Esophagus muscularis mucosa (tissue), 4 donors: Measurements from ENCODE around the gene CRY2. TPM values are rescaled to one million over a fixed set of nuclear protein-coding genes. Genes with fewer than 3 reads are reported as not detected.
A peak's percentile ranks its signal among the peaks of the same experiment; 100 is the strongest.

ENCODE experiments used
- DNase-seq: peaks from one replicate; pipeline ENCODE4 v3.0.0-alpha.2; 2017; ENCODE audit errors: extremely low spot score
- H3K27ac ChIP-seq, 4 donors: fragments of 200-600 bp; sonication (generic); replicated peaks in 1 of 4; 1 replicate in 3 of 4; 2 replicates in 1 of 4; pipeline ENCODE4 v1.5.1; 2016 to 2019; ENCODE audit warnings: mild to moderate bottlenecking in 1 of 4
- H3K27me3 ChIP-seq, 4 donors: fragments of 200-600 bp; sonication (generic); one replicate each; pipeline versions ENCODE4 v1.5.1 to v1.6.0; 2016 to 2019
- H3K36me3 ChIP-seq, 4 donors: fragments of 200-600 bp; sonication (generic); one replicate each; pipeline ENCODE4 v1.5.1; 2016 to 2019
- H3K4me1 ChIP-seq, 4 donors: fragments of 200-600 bp; sonication (generic); one replicate each; pipeline ENCODE4 v1.5.1; 2016 to 2019
- H3K4me3 ChIP-seq, 4 donors: fragments of 200-600 bp; sonication (generic); 1 replicate in 2 of 4; 2 replicates in 2 of 4; pipeline ENCODE4 v1.5.1; 2016 to 2019; ENCODE audit warnings: mild to moderate bottlenecking in 4 of 4, moderate library complexity in 1 of 4
- H3K9me3 ChIP-seq, 4 donors: fragments of 200-600 bp; sonication (generic); 1 replicate in 3 of 4; 2 replicates in 1 of 4; pipeline ENCODE4 v1.5.1; 2016 to 2019
- EP300 ChIP-seq: sonication (generic); formaldehyde crosslinking; IDR thresholded peaks from one replicate; pipeline ENCODE4 v1.6.1; 2017; ENCODE audit warnings: antibody characterized with exemption
- POLR2A ChIP-seq: fragments of 450-650 bp; IDR thresholded peaks from one replicate; pipeline ENCODE4 v1.6.1; 2017; ENCODE audit warnings: antibody characterized with exemption, moderate library complexity, mild to moderate bottlenecking, low read depth
- POLR2AphosphoS5 ChIP-seq, 2 donors: sonication (generic); formaldehyde crosslinking; IDR thresholded peaks; one replicate each; pipeline ENCODE4 v1.6.1; 2017; ENCODE audit warnings: antibody characterized with exemption in 2 of 2
- WGBS: methylation state at CpG from one replicate; pipeline ENCODE4 v1.1.5; 2018; 5-methylcytosine and 5-hydroxymethylcytosine counted together
- intact Hi-C: fragments of 100-400 bp; cut with DNase I; formaldehyde crosslinking; loops from one replicate; pipeline ENCODE4 v1.15.1; 2023
- total RNA-seq, 4 donors: library from RNA; depleted of rRNA; stranded (reverse); fragments of >200 nt; gene quantifications; one replicate each; pipeline versions ENCODE4 v1.1.0 to v1.2.1, GENCODE V29; 2016
- TF ChIP-seq, protein P1 (sequence below), 3 experiments: fragments of 200-600 bp in 2 of 3; fragments of 450-650 bp in 1 of 3; sonication (generic) in 2 of 3; IDR thresholded peaks; one replicate each; pipeline ENCODE4 v1.5.1; 2017 to 2019; ENCODE audit warnings: antibody characterized with exemption in 3 of 3, mild to moderate bottlenecking in 2 of 3, moderate library complexity in 1 of 3

The CRY2 gene
- total RNA-seq, result 10 to 100 TPM; 32.0 to 57.6 (median 49.7) TPM

DNA sequence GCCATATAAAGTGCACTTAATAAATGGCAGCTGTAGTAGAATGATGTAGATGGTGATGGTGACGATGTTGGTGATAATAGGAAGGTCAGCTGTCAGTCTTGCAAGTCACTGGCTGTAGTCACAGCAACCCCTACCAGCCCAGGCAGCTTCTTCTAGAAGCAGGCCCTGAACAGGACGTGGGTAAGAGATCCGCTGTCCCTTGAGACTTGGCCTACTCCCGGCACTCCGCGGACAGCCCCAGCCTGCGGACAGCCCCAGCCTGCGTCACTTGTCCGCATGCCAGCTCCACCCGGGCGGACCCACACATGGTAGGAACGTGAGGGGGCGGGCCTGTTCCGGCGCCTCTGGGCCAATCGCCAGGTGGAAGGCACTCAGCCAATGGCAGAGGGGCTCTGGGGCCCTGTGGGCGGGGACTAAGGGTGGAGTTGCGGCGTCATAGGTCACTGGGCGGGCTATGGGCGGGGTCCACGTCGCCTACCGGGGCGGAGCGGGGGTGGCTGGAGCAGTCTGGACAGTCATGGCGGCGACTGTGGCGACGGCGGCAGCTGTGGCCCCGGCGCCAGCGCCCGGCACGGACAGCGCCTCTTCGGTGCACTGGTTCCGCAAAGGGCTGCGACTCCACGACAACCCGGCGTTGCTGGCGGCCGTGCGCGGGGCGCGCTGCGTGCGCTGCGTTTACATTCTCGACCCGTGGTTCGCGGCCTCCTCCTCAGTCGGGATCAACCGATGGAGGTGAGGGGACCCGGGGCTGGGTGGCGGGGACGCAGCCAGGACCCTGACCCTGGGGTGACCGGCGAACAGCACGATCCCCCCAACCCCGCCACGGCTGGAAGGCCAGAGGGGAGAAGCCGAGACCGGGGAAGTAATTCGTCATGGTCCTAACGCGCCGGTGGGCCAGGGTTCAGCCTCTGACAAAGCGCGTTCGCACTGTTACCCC is at the start of gene CRY2:
Gene CRY2, plus strand, starts transcription at position 502 of the 937 bp plus-strand sequence. Its CDS starts 16 bp downstream, at position 518.
- DNase-seq, result peak; percentile 100
- no peaks in the 10 kb centered on the region for H3K9me3 ChIP-seq
- no peaks in the 10 kb centered on the region for H3K27me3 ChIP-seq
- TF ChIP-seq EP300 (peak; percentile 32), POLR2AphosphoS5 (IDR thresholded peaks at IDR 0.05) (peak; percentile 95 to 99), POLR2A (peak; percentile 98)
- TF ChIP-seq, protein P1, sequence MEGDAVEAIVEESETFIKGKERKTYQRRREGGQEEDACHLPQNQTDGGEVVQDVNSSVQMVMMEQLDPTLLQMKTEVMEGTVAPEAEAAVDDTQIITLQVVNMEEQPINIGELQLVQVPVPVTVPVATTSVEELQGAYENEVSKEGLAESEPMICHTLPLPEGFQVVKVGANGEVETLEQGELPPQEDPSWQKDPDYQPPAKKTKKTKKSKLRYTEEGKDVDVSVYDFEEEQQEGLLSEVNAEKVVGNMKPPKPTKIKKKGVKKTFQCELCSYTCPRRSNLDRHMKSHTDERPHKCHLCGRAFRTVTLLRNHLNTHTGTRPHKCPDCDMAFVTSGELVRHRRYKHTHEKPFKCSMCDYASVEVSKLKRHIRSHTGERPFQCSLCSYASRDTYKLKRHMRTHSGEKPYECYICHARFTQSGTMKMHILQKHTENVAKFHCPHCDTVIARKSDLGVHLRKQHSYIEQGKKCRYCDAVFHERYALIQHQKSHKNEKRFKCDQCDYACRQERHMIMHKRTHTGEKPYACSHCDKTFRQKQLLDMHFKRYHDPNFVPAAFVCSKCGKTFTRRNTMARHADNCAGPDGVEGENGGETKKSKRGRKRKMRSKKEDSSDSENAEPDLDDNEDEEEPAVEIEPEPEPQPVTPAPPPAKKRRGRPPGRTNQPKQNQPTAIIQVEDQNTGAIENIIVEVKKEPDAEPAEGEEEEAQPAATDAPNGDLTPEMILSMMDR (IDR thresholded peaks at IDR 0.05), result no peak
- intact Hi-C loops, result no loop called here
- 4% methylated on average over 32 of the region's 75 CpGs for WGBS
- H3K27ac ChIP-seq, result peak within 1 kb of the TSS; percentile 98 to 99 (median 99)
- H3K4me3 ChIP-seq, result peak within 1 kb of the TSS; percentile 86 to 98 (median 88)
- H3K36me3 ChIP-seq, result peaks cover 0 to 5% (median 0%) of the 10 kb centered on the region in 4 donors
- peaks cover 53 to 68% (median 59%) of the 10 kb centered on the region in 4 donors for H3K4me1 ChIP-seq

DNA sequence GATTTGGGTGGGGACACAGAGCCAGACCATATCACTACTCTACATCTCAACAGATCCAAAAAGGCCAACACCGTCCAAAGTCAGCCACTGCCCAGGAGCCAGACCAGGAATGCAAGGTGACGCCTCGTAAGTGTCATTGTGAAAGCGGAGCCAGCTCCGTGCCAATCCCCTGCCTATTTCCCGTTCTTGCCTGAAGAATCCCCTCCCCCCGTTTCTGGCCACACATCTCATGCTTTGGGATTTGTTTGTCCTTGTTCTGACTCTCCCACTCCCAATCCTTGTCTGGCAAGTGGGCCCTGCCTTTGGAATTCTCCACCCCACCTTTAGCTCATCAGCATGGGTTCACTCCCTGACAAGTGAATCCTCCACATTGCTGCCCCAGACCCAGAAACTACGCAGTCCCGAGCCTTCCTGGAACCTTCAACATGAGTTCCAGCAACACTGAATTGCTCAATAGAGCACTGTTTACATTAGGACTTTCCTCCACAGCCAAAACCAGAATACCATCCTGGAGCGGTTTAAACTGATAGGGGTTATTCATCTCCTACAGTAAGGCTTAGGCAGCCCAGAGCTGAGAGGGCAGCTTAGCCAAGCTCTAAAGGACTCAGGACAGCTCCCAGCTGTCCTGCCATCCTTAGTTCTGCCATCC is 48.4 kb upstream of the CRY2 start:
- 89% methylated on average over 10 of the region's 10 CpGs for WGBS
- H3K36me3 ChIP-seq, result no peaks in the 10 kb centered on the region
- no peaks in the 10 kb centered on the region for H3K9me3 ChIP-seq
- no peak for DNase-seq
- no peaks in the 10 kb centered on the region for H3K27me3 ChIP-seq
- TF ChIP-seq, protein P1 (IDR thresholded peaks at IDR 0.05), result no peak
- TF ChIP-seq POLR2AphosphoS5 (IDR thresholded peaks at IDR 0.05) (no peak), POLR2A (no peak), EP300 (no peak)
- H3K4me1 ChIP-seq, result peaks cover 0 to 8% (median 5%) of the 10 kb centered on the region in 4 donors
- intact Hi-C loops, result no loop called here
- H3K4me3 ChIP-seq, result no peak overlapping the region
- H3K27ac ChIP-seq, result no peak overlapping the region

GRCh38 chr11:45799562-45799961 is 47.7 kb upstream of the CRY2 start:
- TF ChIP-seq EP300 (no peak), POLR2AphosphoS5 (IDR thresholded peaks at IDR 0.05) (no peak), POLR2A (no peak)
- TF ChIP-seq, protein P1 (IDR thresholded peaks at IDR 0.05), result no peak
- Histone ChIP-seq H3K9me3 (no peaks in the 10 kb centered on the region), H3K27me3 (no peaks in the 10 kb centered on the region), H3K4me1 (peaks cover 0 to 9% (median 7%) of the 10 kb centered on the region in 4 donors), H3K27ac (no peak overlapping the region), H3K36me3 (no peaks in the 10 kb centered on the region), H3K4me3 (no peak overlapping the region)
- 100% methylated on average over 3 of the region's 3 CpGs for whole genome bisulfite sequencing
- no peak for DNase-seq
- intact Hi-C loops, result no loop called here

DNA sequence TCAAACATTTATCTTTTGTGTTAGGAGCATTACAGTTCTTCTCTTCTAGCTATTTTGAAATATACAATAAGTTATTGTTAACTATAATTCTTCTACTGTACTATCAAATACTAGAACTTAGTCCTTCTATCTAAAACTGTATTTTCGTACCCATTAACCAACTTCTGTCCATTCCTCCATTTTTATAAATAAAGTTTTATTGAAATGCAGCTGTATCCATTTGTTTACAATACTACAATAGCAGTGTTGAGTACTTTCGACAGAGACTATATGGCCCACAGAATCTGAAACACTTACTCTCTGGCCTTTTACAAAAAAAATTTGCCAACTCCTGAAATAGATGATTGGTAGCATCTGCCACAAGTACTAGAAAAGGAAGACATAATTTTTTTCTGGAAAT is 47.0 kb upstream of the CRY2 start:
- Histone ChIP-seq H3K27ac (no peak overlapping the region), H3K9me3 (no peaks in the 10 kb centered on the region), H3K36me3 (no peaks in the 10 kb centered on the region), H3K4me3 (no peak overlapping the region), H3K4me1 (peaks cover 0 to 9% (median 7%) of the 10 kb centered on the region in 4 donors), H3K27me3 (no peaks in the 10 kb centered on the region)
- WGBS, result 88% methylated on average over 2 of the region's 2 CpGs
- TF ChIP-seq, protein P1 (IDR thresholded peaks at IDR 0.05), result no peak
- no peak for TF ChIP-seq EP300
- TF ChIP-seq POLR2A, result no peak
- no peak for TF ChIP-seq POLR2AphosphoS5 (IDR thresholded peaks at IDR 0.05)
- intact Hi-C loops, result no loop called here
- DNase-seq, result no peak
